Measurements from ENCODE around the gene MRPL21.

The MRPL21 gene

GRCh38 chr11:68855205-68855981 lies 48.2 kb downstream of the MRPL21 start:
- DNase-seq (ENCODE audit: low spot score) = peak; percentile 58
- TF ChIP-seq CTCF (IDR thresholded peaks at IDR 0.05; ENCODE audit: extremely low read depth, insufficient read depth, missing control alignments) = no peak
- in situ Hi-C loops (cut with MboI; ENCODE audit: low pct_unique_long_range_greater_than_20kb, low sequenced_read_pairs, unreplicated experiment) = no loop called here

- no peak for TF ChIP-seq CTCF (IDR thresholded peaks at IDR 0.05; ENCODE audit: extremely low read depth, insufficient read depth, missing control alignments)
- no peak for DNase-seq (ENCODE audit: low spot score)
- in situ Hi-C loops (cut with MboI; ENCODE audit: low pct_unique_long_range_greater_than_20kb, low sequenced_read_pairs, unreplicated experiment) = no loop called here
These were observed 49.2 kb downstream of the MRPL21 start for GRCh38 chr11:68854273-68854958.

- in situ Hi-C loops (cut with MboI; ENCODE audit: low pct_unique_long_range_greater_than_20kb, low sequenced_read_pairs, unreplicated experiment) = no loop called here
- no peak for TF ChIP-seq CTCF (IDR thresholded peaks at IDR 0.05; ENCODE audit: extremely low read depth, insufficient read depth, missing control alignments)
- DNase-seq (ENCODE audit: low spot score) = no peak
These were observed 51.0 kb downstream of the MRPL21 start for GRCh38 chr11:68852628-68853027.

- in situ Hi-C loops (cut with MboI; ENCODE audit: low pct_unique_long_range_greater_than_20kb, low sequenced_read_pairs, unreplicated experiment) = no loop called here
- no peak for TF ChIP-seq CTCF (IDR thresholded peaks at IDR 0.05; ENCODE audit: extremely low read depth, insufficient read depth, missing control alignments)
- DNase-seq (ENCODE audit: low spot score) = no peak
These were observed 55.2 kb downstream of the MRPL21 start for GRCh38 chr11:68848429-68848828.

- in situ Hi-C loops (cut with MboI; ENCODE audit: low pct_unique_long_range_greater_than_20kb, low sequenced_read_pairs, unreplicated experiment) = no loop called here
- DNase-seq (ENCODE audit: low spot score) = no peak
- TF ChIP-seq CTCF (IDR thresholded peaks at IDR 0.05; ENCODE audit: extremely low read depth, insufficient read depth, missing control alignments) = no peak
These were observed 56.2 kb downstream of the MRPL21 start for GRCh38 chr11:68847395-68847794.

GRCh38 chr11:68845351-68846002 lies 58.2 kb downstream of the MRPL21 start:
- no peak for DNase-seq (ENCODE audit: low spot score)
- in situ Hi-C loops (cut with MboI; ENCODE audit: low pct_unique_long_range_greater_than_20kb, low sequenced_read_pairs, unreplicated experiment) = no loop called here

More at GRCh38 chr11:68845351-68846002, 58.2 kb downstream of the MRPL21 start:
- TF ChIP-seq CTCF (IDR thresholded peaks at IDR 0.05; ENCODE audit: extremely low read depth, insufficient read depth, missing control alignments) = no peak

All from GM13977 (cell line).